ENCODE data around the gene CAPN8.

DNA sequence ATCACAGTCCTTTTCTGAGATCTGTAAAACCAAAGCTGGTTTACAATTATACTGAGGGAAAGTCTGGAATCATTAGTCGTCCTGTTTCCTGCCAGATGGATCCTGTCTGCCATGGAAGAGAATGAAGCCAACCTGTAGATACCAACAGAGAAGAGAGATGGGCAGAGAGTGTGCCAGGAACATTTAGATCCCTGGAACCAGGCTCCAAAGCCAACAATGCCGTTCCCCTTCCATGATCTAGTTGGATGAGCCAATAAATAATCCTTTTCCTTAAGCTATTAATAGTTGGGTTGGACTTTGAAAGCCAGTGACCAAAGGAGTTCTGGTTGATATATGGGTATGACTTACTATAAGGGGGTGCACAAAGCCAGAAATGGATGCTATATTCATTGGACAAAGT, 15.0 kb downstream of the CAPN8 start:
- TF ChIP-seq, protein P1, sequence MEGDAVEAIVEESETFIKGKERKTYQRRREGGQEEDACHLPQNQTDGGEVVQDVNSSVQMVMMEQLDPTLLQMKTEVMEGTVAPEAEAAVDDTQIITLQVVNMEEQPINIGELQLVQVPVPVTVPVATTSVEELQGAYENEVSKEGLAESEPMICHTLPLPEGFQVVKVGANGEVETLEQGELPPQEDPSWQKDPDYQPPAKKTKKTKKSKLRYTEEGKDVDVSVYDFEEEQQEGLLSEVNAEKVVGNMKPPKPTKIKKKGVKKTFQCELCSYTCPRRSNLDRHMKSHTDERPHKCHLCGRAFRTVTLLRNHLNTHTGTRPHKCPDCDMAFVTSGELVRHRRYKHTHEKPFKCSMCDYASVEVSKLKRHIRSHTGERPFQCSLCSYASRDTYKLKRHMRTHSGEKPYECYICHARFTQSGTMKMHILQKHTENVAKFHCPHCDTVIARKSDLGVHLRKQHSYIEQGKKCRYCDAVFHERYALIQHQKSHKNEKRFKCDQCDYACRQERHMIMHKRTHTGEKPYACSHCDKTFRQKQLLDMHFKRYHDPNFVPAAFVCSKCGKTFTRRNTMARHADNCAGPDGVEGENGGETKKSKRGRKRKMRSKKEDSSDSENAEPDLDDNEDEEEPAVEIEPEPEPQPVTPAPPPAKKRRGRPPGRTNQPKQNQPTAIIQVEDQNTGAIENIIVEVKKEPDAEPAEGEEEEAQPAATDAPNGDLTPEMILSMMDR (IDR thresholded peaks at IDR 0.05), result no peak
- TF ChIP-seq POLR2AphosphoS5 (IDR thresholded peaks at IDR 0.05; ENCODE audit: insufficient read depth in 1 of 2, low read depth in 1 of 2) (no peak), POLR2A (IDR thresholded peaks at IDR 0.05) (no peak)
